Activated CD8-positive, alpha-beta memory T cell treated with anti-CD3 and anti-CD28 coated beads, Interleukin-2, amount 10 ng/mL, durations not matched to agents 7 days and 5 days (primary cell): ENCODE measurements around the gene TXNDC2. TPM values are rescaled to one million over a fixed set of nuclear protein-coding genes. Genes with fewer than 3 reads are reported as not detected.
"Not testable (repeated sequence)": the region's sequence is repeated elsewhere in the genome, so short reads cannot be mapped to it uniquely, and the experiment has no call there.

ENCODE experiments used
- ATAC-seq: fragments of 150-1000 bp; cut with Tn5 transposase; one replicate; pipeline ENCODE4 v1.10.0; 2021; ENCODE audit warnings: moderate library complexity
- CTCF ChIA-PET: fragments of 350-600 bp; sonication (Branson Sonifier 250); formaldehyde crosslinking; loops from one replicate; lab custom pipeline; 2021; ENCODE audit warnings: antibody characterized with exemption; lab: Charles Lee
- DNase-seq: peaks from one replicate; pipeline ENCODE4 v3.0.0-alpha.2; 2020
- H3K27ac Mint-ChIP-seq: one replicate; pipeline ENCODE4 v1.8.0; 2021; ENCODE audit warnings: mild to moderate bottlenecking, mixed read lengths
- H3K27me3 Mint-ChIP-seq: one replicate; pipeline ENCODE4 v1.8.0; 2021; ENCODE audit warnings: mixed read lengths
- H3K36me3 Mint-ChIP-seq: one replicate; pipeline ENCODE4 v1.8.0; 2021; ENCODE audit warnings: mild to moderate bottlenecking, mixed read lengths
- H3K4me1 Mint-ChIP-seq: one replicate; pipeline ENCODE4 v1.8.0; 2021; ENCODE audit warnings: mixed read lengths
- H3K4me3 Mint-ChIP-seq: one replicate; pipeline ENCODE4 v1.8.0; 2021; ENCODE audit warnings: mild to moderate bottlenecking, moderate library complexity, mixed read lengths
- H3K9me3 Mint-ChIP-seq: one replicate; pipeline ENCODE4 v1.8.0; 2022; ENCODE audit warnings: low read depth, mixed read lengths
- total RNA-seq, 2 experiments: library from RNA; stranded (reverse); gene quantifications; one replicate each; pipeline ENCODE4 v1.2.3, GENCODE V29; 2021

The TXNDC2 gene
- total RNA-seq, 2 experiments from 2014 or later = not detected

DNA sequence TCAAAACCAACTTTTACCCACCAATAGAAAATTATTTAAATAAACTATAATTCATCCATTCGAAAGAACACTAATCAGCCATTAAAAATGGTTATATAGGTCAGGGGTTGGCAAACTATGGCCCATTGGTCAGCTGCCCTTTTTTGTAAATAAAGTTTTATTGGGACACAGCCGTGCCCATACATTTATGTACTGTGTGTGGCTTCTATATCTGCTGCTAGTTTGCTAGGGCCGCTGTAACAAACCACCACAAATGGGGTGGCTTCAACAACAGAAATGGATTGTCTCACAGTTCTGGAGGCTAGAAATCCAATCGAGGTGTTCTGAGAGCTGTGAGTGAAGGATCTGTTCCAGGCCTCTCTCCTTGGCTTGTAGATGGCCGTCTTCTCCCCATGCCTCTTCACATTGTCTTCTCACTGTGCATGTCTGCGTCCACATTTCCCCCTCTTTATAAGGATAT is 7.0 kb upstream of the TXNDC2 start:
- peaks cover 15% of the 10 kb centered on the region for H3K4me1 Mint-ChIP-seq
- H3K27me3 Mint-ChIP-seq = no peaks in the 10 kb centered on the region
- H3K36me3 Mint-ChIP-seq = peaks cover 1% of the 10 kb centered on the region
- CTCF ChIA-PET = no interaction called here
- DNase-seq = no peak
- H3K9me3 Mint-ChIP-seq = no peaks in the 10 kb centered on the region
- H3K27ac Mint-ChIP-seq = no peak overlapping the region
- H3K4me3 Mint-ChIP-seq = no peak overlapping the region
- ATAC-seq = no peak

- Mint-ChIP-seq H3K27ac (no peak overlapping the region), H3K27me3 (no peaks in the 10 kb centered on the region), H3K4me1 (peaks cover 12% of the 10 kb centered on the region), H3K4me3 (no peak overlapping the region), H3K36me3 (peaks cover 1% of the 10 kb centered on the region), H3K9me3 (no peaks in the 10 kb centered on the region)
- ATAC-seq = no peak
- CTCF ChIA-PET = no interaction called here
- no peak for DNase-seq
Observed at GRCh38 chr18:9884090-9884489, 1.7 kb upstream of the TXNDC2 start.

- Mint-ChIP-seq H3K27ac (no peak overlapping the region), H3K9me3 (no peaks in the 10 kb centered on the region), H3K4me1 (peaks cover 12% of the 10 kb centered on the region), H3K36me3 (peaks cover 1% of the 10 kb centered on the region), H3K4me3 (no peak overlapping the region), H3K27me3 (no peaks in the 10 kb centered on the region)
- CTCF ChIA-PET = no interaction called here
- no peak for DNase-seq
- no peak for ATAC-seq
Observed at GRCh38 chr18:9884532-9885140, 1.1 kb upstream of the TXNDC2 start.

GRCh38 chr18:9886005-9886348 is 204 bp downstream of the TXNDC2 start:
- peaks cover 12% of the 10 kb centered on the region for H3K4me1 Mint-ChIP-seq
- no peak overlapping the region for H3K27ac Mint-ChIP-seq
- CTCF ChIA-PET = interaction anchor here (1.3 kb wide), 1 partner anchor 9 kb away, joined by 3 read pairs; no protein-coding TSS in a partner anchor
- H3K9me3 Mint-ChIP-seq = no peaks in the 10 kb centered on the region
- H3K27me3 Mint-ChIP-seq = peaks cover 3% of the 10 kb centered on the region
- no peak overlapping the region for H3K4me3 Mint-ChIP-seq
- ATAC-seq (no peak), DNase-seq (no peak)
- H3K36me3 Mint-ChIP-seq = no peaks in the 10 kb centered on the region

GRCh38 chr18:9887992-9888391 is 2.2 kb downstream of the TXNDC2 start:
- Mint-ChIP-seq H3K9me3 (no peaks in the 10 kb centered on the region), H3K4me3 (no peak overlapping the region), H3K27ac (no peak overlapping the region), H3K36me3 (no peaks in the 10 kb centered on the region), H3K4me1 (peaks cover 12% of the 10 kb centered on the region), H3K27me3 (peaks cover 3% of the 10 kb centered on the region)
- CTCF ChIA-PET = no interaction called here
- ATAC-seq (no peak), DNase-seq (no peak)

GRCh38 chr18:9890196-9890595 is 4.4 kb downstream of the TXNDC2 start:
- H3K9me3 Mint-ChIP-seq = no peaks in the 10 kb centered on the region
- ATAC-seq (no peak), DNase-seq (no peak)
- H3K4me3 Mint-ChIP-seq = no peak overlapping the region
- no peak overlapping the region for H3K27ac Mint-ChIP-seq
- no peaks in the 10 kb centered on the region for H3K36me3 Mint-ChIP-seq
- peaks cover 3% of the 10 kb centered on the region for H3K27me3 Mint-ChIP-seq
- CTCF ChIA-PET = no interaction called here
- H3K4me1 Mint-ChIP-seq = peaks cover 16% of the 10 kb centered on the region

- no peak overlapping the region for H3K27ac Mint-ChIP-seq
- H3K36me3 Mint-ChIP-seq = no peaks in the 10 kb centered on the region
- no peak for DNase-seq
- H3K4me1 Mint-ChIP-seq = peaks cover 11% of the 10 kb centered on the region
- CTCF ChIA-PET = no interaction called here
- H3K27me3 Mint-ChIP-seq = peaks cover 3% of the 10 kb centered on the region
- no peak overlapping the region for H3K4me3 Mint-ChIP-seq
- H3K9me3 Mint-ChIP-seq = no peaks in the 10 kb centered on the region
- ATAC-seq = no peak
Observed at GRCh38 chr18:9890957-9891356, 5.2 kb downstream of the TXNDC2 start.

- H3K9me3 Mint-ChIP-seq, H3K4me1 Mint-ChIP-seq, H3K36me3 Mint-ChIP-seq, ATAC-seq, H3K27ac Mint-ChIP-seq, CTCF ChIA-PET, H3K4me3 Mint-ChIP-seq, DNase-seq, H3K27me3 Mint-ChIP-seq: not testable (repeated sequence)
Observed at GRCh38 chr18:9891515-9891914, 5.7 kb downstream of the TXNDC2 start.

DNA sequence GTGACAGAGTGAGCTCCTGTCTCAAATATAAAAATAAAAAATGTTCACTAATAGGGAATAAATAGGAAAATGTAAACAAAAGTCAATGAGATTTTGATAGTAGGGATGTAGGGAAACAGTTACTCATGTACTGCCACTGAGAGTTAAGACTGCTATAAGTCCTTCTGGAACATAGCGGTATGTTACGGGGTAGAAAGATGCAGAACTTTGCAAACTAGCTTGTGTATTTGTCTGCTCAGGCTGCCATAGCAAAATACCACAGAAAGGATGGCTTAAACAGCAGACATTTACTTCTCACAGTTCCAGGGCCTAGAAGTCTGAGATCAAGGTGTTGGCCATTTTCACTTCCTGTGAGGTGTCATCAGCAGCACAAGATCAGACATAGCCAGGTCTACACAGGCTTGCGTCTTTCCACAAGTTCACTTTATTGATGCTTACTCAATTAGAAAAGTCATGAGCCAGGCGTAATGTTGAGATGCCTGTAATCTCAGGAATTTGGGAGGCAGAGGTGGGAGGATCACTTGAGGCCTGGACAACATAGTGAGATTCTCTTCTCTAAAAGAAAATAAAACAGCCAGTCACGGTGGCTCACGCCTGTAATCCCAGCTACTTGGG is 8.8 kb downstream of the TXNDC2 start:
- Mint-ChIP-seq H3K9me3 (no peaks in the 10 kb centered on the region), H3K27ac (peak overlapping the region; percentile 42)
- CTCF ChIA-PET = interaction anchor here (1.0 kb wide), 1 partner anchor 9 kb away, joined by 3 read pairs; the partner anchor contains the start of gene TXNDC2

DNA sequence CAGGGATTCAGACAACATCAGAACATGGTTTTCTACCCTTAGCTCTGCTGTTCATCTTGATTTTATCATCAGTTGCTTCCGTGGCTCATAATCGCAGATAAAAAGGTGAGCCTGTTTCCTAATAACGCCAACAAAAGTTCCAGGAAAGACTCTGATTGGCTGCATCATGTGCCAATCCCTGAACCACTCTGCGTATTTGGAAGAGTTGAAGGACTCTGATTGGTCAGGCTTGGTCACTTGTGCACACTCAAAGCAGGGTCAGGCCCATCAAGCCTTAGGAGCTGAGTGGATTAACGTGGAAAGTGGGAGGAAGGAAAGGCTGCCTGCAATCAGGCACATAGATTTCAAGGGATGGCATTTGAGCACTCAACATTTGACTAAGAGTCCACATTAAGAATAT is 11.4 kb downstream of the TXNDC2 start:
- H3K27me3 Mint-ChIP-seq = peaks cover 2% of the 10 kb centered on the region
- peaks cover 22% of the 10 kb centered on the region for H3K4me1 Mint-ChIP-seq
- H3K4me3 Mint-ChIP-seq = no peak overlapping the region
- ATAC-seq (no peak), DNase-seq (no peak)
- CTCF ChIA-PET = no interaction called here
- H3K36me3 Mint-ChIP-seq = no peaks in the 10 kb centered on the region
- no peak overlapping the region for H3K27ac Mint-ChIP-seq
- no peaks in the 10 kb centered on the region for H3K9me3 Mint-ChIP-seq

More for the DNA sequence above, 8.8 kb downstream of the TXNDC2 start:
- peaks cover 3% of the 10 kb centered on the region for H3K27me3 Mint-ChIP-seq
- no peaks in the 10 kb centered on the region for H3K36me3 Mint-ChIP-seq
- H3K4me3 Mint-ChIP-seq = no peak overlapping the region
- H3K4me1 Mint-ChIP-seq = peaks cover 20% of the 10 kb centered on the region
- DNase-seq (no peak), ATAC-seq (peak; percentile 45)

DNA sequence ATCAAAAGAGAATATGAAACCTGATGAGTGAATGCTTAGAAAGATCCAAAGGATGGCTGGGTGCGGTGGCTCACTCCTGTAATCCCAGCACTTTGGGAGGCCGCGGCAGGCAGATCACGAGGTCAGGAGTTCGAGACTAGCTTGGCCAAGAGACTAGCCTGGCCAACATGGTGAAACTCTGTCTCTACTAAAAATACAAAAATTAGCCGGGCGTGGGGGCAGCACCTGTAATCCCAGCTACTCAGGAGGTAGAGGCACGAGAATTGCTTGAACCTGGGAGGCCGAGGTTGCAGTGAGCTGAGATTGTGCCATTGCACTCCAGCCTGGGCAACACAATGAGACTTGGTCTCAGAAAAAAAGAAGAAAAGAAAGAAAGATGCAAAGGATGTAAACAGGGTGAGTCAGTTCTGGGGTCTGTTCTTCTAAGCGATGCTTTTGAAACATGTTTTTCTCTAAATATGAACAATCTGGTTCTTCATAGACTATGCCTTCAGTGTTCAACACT is 12.1 kb downstream of the TXNDC2 start:
- H3K4me3 Mint-ChIP-seq, CTCF ChIA-PET, H3K27ac Mint-ChIP-seq, H3K27me3 Mint-ChIP-seq, DNase-seq, H3K36me3 Mint-ChIP-seq, ATAC-seq, H3K9me3 Mint-ChIP-seq: not testable (repeated sequence)
- peaks cover 22% of the 10 kb centered on the region for H3K4me1 Mint-ChIP-seq

GRCh38 chr18:9898792-9899549 is 13.2 kb downstream of the TXNDC2 start:
- Mint-ChIP-seq H3K4me1 (peaks cover 22% of the 10 kb centered on the region), H3K36me3 (no peaks in the 10 kb centered on the region), H3K4me3 (no peak overlapping the region), H3K27ac (no peak overlapping the region), H3K9me3 (no peaks in the 10 kb centered on the region), H3K27me3 (peaks cover 2% of the 10 kb centered on the region)
- no peak for DNase-seq
- peak; percentile 45 for ATAC-seq
- CTCF ChIA-PET = no interaction called here

DNA sequence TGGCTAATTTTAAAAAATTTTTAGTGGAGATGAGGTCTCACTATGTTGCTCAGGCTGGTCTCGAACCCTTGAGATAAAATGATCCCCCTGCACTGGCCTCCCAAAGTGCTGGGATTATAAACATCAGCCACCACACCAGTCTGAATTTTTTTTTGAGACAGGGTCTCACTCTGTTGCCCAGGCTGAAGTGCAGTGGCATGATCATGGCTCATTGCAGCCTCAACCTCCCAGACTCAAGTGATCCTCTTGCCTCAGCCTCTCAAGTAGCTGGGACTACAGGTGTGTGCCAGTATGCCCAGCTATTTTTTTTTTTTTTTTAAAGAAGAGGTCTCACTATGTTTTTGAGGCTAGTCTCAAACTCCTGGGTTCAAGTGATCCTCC is 13.8 kb downstream of the TXNDC2 start:
- DNase-seq, H3K36me3 Mint-ChIP-seq, CTCF ChIA-PET, H3K4me3 Mint-ChIP-seq, ATAC-seq, H3K9me3 Mint-ChIP-seq, H3K27ac Mint-ChIP-seq, H3K27me3 Mint-ChIP-seq: not testable (repeated sequence)
- peaks cover 20% of the 10 kb centered on the region for H3K4me1 Mint-ChIP-seq

- no peaks in the 10 kb centered on the region for H3K9me3 Mint-ChIP-seq
- no peaks in the 10 kb centered on the region for H3K36me3 Mint-ChIP-seq
- no peak for ATAC-seq
- no peak overlapping the region for H3K27ac Mint-ChIP-seq
- peaks cover 2% of the 10 kb centered on the region for H3K27me3 Mint-ChIP-seq
- CTCF ChIA-PET = no interaction called here
- DNase-seq = no peak
- peaks cover 15% of the 10 kb centered on the region for H3K4me1 Mint-ChIP-seq
- H3K4me3 Mint-ChIP-seq = no peak overlapping the region
Observed at GRCh38 chr18:9900699-9901098, 14.9 kb downstream of the TXNDC2 start.
